NCI-H2196 (cell line): ENCODE results near the gene C1orf232.

Experiments used
- DNase-seq: peaks from one replicate; lab custom pipeline; 2025; ENCODE audit not compliant: unreplicated experiment; lab: John Stamatoyannopoulos, UW

C1orf232 gene

DNA sequence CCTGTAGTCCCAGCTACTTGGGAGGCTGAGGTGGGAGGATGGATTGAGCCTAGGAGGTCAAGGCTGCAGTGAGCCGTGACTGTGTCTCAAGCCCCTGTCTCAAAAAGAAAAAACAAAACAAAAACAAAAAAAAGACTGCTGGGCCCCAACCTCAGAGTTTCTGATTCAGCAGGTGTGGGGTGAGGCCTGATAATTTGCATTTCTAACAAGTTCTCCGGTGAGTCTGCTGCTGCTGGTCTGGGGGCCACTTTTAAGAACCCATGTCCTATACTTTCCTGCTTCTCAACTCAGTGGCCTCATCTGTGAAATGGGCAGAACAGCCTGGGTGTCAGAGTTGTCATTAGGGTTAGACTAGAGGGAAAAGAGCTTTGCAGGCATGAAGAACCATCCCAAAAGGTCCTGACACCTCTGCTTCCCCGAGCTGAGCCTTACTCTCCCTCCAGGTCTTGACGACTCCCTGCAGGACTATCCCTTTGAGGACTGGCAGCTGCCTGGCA, 11.3 kb upstream of the C1orf232 start:
- DNase-seq, result no peak

DNA sequence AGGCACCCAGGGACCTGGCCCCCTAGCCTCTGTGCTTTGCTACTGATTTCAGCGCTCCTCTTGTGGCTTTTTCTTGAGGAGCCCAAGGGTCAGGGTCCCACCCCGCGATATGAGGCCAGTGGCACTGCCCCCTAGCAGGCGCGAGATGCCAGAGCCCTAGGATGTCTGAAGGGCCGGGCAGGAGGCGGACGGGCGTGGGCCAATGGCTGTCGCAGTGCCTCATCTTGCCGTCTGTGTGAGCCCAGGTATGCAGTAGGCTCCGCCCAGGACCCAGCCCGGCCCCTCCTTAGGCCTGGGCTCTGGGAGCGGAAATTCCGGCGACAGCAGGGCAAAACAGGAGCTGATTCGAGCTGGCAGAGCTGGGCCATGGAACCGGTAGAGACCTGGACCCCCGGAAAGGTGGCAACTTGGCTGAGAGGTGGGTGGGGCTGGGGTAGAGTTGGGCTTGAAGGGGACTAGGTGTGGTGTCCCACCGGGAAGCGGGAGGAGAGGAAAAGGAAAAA, 8.5 kb upstream of the C1orf232 start, which contains the start of gene CNKSR1:
CNKSR1 (plus strand) TSS at position 310 of the 503 bp plus-strand sequence; CDS start at position 367, 57 bp downstream.
- peak; percentile 67 for DNase-seq

DNA sequence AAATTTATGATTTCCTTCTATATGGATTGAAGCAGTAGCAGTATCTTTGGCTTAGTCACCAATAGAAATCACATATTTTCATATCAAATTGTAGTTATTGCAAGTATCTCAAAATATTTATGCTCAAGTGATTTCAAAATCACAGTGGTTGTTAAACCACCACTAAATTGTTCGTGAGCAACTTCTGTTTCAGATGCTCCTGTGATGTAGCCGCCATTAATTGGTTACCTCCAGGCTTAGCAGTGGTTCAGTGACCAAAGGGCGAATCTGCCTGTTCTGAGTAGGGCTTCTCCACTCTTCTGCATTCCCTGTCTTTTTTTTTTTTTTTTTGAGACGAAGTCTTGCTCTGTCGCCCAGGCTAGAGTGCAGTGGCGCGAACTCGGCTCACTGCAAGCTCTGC, 6.6 kb upstream of the C1orf232 start:
- no peak for DNase-seq

DNA sequence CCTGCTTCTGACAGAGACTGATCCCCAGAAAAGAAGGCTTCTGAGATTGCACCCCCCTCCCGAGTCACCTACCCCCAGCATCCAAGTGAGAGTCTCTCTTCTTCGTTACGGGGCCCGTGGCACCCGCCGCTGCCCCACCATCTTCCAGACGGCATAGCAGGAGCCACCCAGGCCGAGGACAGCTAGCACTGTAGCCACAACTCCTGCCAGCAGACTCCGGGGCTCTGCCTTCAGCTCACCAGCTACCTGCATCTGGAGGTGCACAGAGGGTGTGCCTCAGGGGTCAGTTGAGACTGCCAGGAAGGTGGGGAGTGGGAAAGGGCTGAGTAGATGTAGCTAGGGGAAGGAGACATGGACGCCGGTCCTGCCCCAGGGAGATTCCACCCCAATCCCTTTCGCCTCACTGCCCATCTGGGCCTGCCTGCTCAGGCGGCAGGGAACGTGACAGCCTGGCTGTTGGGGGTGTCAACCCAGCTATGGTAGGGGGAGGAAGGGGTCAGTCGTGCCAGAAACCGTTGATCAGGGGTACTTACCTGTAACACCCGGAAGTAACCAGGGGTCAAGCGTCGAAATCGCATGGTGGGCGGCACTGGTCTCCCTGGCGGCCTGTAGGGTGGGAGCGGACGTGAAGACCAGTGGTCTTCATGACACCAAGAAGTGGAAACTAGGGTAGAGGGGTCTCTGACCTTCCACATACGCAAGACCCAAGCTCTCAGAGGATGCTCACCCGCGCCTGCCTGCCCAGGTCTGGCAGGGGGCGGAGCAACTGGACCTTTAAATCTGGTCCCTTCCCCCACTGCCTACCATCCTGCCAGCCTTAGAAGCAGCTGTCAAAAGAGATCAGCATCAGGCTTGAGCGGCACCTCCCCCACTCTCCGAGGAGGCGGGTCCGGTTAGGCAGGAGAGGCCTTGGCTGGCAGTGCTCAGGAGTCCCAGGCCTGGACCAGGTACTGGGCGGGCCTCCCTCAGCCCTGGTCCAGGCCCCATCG, 2.6 kb upstream of the C1orf232 start, which contains the start of gene ZNF593OS:
ZNF593OS (minus strand) TSS at position 749 of the 989 bp plus-strand sequence; CDS start at position 578, 171 bp downstream.
- DNase-seq, result no peak

DNA sequence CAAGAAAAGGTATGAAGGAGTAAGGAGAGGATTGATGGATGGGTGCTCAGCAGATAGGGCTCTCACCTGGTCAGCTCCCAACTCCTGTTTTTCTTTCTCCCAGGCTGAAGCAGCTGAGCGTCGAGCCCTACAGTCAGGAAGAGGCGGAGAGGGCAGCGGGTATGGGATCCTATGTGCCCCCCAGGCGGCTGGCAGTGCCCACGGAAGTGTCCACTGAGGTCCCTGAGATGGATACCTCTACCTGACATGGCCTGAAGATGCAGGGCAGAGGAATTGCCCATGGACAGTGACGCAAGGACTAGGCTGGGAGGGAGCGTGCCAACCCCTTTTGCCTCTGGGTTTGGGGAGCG, 1.7 kb upstream of the C1orf232 start:
- DNase-seq, result no peak

DNA sequence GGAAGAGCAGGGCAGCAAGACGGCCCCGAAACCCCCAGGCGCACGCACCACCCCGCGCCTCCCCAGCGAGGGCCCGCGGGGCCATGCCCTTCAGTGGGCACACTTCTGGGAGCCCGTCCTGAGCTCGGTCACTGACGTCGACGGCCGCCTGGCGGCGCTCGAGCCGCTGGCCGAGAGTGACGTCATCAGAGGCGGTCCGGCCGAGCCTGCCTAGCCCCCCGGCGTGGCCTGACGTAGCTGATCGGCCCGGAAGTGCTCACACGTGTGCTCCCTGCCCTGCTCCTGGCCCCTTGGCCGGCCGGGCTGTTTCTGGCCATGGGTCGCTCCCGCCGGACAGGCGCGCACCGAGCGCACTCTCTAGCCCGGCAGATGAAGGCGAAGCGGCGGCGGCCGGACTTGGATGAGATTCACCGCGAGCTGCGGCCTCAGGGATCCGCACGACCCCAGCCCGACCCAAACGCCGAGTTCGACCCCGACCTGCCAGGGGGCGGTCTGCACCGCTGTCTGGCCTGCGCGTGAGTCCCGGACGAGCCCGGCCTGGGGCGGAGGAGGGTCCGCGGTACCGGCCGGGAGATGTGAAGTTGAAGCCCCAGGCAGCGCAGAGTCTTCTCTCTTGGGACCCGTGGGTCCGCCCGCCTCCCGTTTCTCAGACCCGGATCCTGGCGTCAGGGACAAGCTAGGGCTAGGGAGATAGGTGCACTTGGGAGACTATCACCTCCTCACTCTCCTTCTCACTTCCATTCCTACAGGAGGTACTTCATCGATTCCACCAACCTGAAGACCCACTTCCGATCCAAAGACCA, 1.1 kb upstream of the C1orf232 start, which contains the start of gene ZNF593:
ZNF593 (plus strand) TSS at position 240 of the 803 bp plus-strand sequence; CDS start at position 316, 76 bp downstream.
- peak; percentile 94 for DNase-seq

DNA sequence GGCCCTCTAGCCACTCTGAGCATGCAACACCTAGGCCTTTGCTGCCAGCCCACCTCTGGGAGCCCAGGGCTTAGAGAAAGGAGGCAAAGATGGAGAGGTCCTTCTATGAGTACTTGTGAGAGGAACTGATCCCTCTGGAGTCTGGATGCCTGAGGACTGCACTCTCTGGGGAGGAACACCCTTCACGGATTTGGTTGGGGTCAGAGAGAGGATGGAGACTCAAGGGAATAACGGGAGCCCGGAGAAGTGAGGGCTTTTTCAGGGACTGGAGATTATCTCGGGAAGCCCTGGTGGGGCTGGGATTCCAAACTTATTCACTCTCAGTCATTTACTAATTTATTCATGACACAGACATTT, 413 bp upstream of the C1orf232 start:
- DNase-seq, result no peak

DNA sequence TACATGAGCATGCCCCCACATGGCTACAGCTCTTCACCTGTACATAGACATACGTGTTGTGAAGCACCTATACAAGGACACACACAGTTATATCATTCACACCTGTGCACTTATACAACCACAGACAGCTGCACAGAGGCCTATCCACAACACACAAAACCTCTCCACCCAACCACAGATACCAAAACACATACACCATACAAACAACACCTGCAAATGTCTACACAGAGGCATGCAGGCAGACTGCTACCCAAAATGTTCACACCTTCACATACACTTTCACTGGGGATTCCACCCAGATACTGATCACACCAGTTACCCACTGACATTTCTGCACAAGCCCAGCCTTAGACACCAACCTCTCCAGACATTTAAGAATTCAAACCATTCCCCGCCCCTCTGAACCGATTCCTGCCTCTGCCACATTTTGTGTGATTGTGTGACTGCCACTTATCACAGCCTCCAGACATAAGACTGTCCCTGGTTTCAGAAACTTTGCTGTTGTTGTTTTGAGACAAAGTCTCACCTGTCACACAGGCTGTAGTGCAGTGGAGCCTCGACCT, 2.0 kb downstream of the C1orf232 start:
- no peak for DNase-seq

DNA sequence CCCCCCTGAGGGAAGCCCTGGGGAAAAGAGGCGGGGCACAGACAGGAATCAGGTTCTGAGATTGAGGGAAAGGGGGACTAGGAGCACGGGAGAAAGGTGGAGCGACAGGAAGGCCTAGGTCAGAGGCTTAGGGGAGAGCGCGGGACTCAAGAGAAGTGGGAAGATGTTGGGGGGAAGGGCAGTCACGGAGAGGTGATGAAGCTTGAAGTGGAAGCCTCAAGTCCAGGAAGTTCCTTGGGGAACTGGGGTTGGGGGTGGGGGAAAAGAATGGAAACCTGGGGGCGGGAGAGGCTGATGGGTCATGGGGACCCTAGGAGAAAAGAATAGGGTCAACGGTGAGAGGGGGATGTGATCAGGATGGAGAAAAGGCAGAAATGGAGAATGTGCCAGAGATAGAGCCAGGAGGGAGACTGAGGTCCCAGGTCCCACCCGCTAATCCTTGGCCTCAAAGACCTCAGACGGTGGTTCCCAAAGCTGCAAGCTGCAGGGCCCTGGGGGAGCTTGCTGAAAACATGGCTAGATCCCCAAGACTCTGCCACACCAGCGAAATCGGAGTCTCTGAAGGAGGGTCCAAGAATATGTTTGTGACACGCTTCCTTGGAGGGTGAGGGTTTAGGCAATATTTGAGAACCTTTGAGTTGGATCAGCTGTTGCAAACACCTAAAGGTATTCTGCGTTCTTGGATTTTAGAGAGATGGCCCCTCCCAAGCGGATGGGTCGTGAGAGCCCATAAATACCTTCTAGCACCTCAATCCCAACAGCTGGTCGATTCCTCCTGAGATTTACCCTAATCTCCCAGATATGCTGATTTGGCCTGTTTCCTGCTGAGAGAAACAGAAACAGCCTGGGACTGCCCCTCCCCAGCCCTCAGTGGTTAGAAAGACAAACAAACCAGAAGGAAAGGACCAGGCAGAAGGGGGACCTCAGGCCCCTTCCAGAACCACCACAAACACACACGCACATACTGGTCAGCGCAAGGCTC, 3.6 kb downstream of the C1orf232 start:
- DNase-seq, result no peak

DNA sequence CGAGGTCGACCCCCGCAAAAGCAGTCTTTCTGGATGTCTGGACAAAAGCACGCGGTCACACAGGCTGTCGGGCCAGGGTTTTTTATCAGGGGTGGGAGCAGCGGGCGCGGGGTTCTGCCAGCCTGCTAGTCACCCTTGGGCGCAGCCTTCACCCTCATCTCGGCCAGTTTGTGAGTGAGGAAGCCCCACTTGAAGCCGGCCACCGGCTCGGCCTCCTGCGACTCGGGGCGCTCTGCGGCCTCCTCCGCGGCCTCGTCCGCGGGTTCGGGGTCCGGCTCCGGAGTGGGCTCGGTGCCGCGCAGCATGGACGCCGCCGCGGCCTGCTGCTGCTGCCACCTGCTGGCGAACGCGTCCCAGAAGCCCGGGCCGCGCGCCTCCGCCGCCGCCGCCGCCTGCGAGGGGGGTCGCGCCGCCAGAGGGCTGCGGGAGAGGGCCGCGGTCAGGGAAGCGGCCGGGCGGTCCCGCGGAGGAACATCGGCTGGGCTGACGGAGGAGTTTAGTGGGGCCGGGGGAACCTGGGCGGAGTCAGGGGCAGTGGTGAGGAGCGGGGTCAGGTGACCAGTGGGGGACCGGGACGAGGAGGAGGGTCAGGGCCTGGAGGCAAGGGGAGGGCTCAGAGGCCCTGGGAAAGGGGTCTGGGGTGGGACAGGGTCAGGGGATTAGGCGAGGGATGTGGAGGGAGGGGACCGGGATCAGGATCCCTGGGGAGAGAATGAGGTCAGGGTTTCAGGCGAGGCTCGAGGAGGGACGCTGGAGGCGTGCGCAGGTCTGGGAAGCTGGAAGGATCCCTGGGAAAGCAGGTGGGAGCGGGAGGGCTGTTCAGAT, 4.5 kb downstream of the C1orf232 start:
- DNase-seq, result no peak

DNA sequence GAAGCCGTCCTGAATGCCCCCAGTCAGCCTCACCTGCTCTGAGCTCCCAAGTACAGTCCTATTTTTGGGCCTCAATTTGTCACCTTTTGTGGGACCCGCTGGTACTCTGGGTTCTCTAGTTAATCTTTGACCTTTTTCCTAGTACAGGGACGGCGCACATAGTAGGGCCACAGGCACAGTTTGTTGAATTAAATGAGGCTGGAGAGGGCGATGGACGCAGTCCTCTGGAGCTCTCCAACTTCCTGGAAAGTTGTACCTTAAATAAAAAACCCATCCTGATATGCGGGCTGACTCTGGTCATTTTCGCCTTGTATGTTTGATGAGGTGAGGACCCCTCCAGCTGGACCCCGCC, 5.1 kb downstream of the C1orf232 start:
- DNase-seq, result no peak

DNA sequence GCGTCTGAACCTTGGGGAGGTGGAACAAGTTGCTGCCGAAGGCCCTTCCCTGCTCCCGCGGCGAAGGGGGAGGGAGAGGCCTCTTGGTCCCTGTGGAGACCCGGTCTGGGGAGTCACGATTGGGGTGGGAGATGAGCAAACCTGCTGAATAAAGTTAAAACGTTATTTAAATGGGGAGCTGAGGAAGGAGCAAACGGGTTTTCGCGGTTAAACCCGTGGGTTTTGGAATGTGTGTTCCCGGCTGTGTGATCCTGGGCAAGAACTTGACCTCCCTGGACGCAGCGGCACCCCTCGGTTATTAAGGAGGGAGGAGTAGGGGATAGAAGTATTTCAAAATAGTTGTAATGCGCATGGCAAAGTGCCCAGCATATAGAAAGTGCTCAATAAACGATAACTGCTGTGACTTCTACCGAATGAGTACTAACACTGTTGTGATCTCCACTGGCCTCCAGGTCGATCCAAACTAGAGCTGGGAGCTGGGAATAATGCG, 6.5 kb downstream of the C1orf232 start:
- DNase-seq, result no peak

DNA sequence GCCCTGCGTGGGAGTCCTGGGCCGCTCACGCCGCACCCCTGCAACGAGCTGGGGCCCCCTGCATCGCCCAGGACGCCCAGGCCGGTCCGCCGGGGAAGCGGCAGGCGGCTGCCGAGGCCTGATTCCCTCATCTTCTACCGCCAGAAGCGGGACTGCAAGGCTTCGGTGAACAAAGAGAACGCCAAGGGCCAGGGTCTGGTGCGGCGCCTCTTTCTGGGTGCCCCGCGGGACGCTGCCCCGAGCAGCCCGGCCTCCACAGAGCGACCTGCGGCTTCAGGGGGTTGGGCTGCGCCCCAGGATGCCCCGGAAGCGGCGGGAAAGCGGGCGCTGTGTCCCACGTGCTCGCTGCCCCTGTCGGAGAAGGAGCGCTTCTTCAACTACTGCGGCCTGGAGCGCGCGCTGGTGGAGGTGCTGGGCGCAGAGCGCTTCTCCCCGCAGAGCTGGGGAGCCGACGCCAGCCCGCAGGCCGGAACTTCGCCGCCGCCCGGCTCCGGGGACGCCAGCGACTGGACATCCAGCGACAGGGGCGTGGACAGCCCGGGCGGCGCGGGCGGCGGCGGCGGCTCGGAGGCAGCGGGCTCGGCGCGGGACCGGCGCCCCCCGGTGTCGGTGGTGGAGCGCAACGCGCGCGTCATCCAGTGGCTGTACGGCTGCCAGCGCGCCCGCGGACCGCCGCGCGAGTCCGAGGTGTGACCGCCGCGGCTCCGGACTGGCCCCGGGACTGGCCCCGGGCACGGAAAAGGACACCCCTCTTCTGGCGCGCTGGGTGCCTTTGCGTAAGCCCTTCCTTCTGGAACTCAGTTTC, 7.1 kb downstream of the C1orf232 start:
- peak; percentile 54 for DNase-seq

DNA sequence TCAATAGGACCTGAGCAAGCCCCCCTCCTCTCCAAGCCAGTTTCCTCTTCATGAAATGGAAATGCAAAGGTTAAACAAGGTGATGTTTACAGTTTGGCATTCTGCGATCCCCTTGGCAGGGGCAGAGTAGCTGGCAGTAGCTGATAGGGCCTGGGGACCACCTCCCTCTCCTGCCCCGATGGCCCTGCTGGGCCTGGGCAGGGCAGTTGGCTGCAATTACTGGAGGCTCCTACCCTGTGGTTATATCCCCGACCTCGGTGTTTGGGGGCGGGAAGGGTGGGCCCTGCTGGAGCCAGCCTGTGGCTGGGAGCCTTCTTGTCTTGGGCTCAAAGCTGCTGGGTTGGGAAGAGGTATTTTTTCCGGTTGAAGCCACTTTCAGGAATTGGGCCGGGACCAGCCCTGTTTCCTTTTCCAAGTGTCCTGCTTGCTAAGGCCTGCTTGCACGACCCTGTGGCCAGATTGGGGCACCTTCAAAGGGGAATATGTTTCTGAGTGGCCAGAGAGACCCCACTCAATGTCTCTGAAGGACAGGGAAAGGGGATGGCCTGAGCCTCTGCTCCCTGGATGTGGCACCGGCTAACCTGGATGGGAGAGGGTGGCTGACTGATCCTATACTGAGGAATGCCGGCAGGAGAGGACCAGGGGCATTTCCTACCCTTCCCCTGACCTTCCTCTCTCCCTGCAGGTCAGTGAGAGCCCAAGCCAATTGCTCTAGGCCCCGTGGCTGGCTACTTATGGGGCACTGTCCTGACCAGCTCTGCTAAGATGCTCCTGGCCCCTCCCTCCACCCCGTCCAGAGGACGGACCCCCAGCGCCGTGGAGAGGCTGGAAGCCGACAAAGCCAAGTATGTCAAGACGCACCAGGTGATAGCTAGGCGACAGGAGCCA, 8.0 kb downstream of the C1orf232 start:
- no peak for DNase-seq

DNA sequence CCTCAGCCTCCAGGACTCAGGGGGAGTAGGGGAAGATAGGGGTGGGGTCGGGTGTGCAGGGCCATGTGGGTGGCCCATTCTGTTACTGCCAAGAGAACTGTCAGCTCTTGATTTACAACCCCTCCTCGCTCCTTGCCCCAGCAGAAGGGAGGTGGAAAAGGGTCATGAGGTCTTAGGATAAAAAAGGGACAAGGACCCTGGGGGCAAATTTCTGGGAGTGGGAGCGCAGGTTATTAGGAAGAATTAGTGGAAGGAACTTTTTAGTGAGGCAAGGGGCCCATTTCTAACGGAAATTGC, 9.1 kb downstream of the C1orf232 start:
- DNase-seq, result no peak

DNA sequence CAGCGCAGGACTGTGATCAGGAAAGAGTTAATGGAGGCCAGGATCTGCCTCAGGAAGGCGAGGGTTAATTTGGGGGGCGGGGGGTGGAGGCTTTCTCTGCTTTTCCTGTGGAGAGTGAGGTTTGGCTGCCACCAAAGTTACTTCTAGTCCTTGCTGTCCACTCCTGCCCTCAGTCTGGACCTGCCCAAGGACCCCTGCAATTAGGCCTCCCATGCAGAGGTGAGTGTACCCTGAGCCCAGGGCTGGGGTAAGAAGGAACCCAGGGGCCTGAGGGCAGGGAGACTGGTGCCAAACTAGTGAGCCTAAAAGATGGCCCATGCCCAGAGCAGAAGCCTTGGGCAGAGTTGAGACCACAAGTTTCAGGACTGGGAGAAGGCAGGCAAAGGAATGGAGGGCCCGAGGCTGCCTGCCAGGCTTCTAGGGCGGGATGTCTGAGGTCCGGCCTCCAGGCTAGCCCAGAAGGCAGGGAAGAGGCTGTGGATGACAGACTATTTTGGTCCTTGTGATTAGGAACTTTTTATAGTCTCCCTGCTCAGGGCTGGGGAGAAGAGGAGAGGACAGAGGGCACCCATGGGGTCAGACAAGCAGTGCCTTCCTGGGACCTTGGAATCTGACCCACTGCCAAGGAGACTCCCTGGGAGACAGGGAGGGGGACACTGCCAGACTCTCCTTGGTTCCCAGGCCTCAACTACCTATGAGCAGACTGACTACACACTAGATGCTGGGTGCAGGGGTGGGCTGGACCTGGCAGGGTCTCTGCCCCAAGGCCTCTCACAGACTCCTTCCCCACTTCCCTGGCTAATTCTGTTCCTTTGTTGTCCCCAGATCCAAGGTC, 9.6 kb downstream of the C1orf232 start, which contains the start of gene FAM110D:
FAM110D (plus strand) TSS at position 172 of the 835 bp plus-strand sequence. CDS start 2,213 bp downstream, outside the sequence.
- no peak for DNase-seq
